GM18868 (cell line): ENCODE measurements around the gene GPLD1.
"Not testable (repeated sequence)": the region's sequence is repeated elsewhere in the genome, so short reads cannot be mapped to it uniquely, and the experiment has no call there.

ENCODE experiments used
- ATAC-seq: cut with Tn5 transposase; IDR thresholded peaks from one replicate; pipeline ENCODE4 v1.9.1; 2021; ENCODE audit warnings: mild to moderate bottlenecking, moderate library complexity; ENCODE audit not compliant: unreplicated experiment

The GPLD1 gene

DNA sequence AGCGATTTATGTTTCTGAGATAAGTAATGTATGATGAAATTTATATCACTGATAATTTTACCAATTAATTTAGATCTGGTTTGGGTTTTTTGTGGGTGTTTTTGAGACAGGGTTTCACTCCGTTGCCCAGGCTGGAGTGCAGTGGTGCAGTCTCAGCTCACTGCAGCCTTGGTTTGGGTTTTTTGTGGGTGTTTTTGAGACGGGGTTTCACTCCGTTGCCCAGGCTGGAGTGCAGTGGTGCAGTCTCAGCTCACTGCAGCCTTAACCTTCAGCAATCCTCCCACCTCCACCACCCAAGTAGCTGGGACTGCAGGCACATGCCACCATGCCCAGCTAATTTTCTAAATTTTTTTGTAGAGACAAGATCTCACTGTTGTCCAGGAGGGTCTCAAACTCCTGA, 73.6 kb downstream of the GPLD1 start:
- ATAC-seq = peak; percentile 96

DNA sequence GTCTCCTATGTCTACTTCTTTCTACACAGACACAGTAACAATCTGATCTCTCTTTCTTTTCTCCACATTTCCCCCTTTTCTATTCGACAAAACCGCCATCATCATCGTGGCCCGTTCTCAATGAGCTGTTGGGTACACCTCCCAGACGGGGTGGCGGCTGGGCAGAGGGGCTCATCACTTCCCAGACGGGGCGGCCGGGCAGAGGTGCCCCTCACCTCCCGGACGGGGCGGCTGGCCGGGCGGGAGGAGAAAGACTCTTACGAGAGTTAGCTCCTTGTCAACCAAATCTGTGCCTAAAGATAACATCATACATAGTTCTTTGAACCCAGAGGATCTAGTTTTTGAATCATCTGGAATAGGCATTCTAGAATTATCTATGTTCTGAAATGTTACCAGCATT, 74.8 kb downstream of the GPLD1 start:
- not testable (repeated sequence) for ATAC-seq

DNA sequence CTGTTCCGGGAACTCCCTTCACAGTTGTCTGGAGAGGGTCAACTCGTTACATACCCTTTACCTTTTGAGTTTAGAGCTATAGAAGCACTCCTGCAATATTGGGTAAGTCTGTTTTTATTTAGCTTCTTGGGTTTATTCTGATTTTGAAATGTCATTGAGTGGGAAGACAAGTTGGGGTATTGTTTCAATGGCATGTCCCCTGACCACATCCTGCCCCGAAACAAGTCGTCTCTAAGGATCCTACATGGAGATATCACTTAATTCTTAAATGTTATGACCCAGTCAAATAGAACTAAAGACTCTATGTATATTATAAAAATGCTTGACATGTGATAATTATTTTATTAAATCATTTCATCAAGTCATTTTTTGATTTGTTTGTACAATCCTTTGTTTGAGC, 77.1 kb downstream of the GPLD1 start:
- ATAC-seq = no peak

DNA sequence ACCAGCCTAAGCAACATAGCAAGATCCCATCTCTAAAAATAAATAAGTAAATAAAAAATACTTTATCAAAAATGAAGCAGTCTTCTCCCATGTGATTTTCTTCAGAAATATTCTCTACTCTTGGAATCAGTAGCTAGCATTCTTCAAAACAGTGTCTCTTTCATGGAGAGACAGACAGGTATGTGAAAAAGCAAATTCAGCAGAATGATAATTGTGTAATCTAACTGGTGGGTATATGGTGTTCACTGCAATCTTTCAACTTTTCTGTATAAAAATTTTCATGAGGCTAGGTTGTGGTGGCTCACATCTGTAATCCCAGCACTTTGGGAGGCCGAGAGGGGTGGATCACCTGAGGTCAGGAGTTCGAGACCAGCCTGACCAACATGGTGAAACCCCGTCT, 78.8 kb downstream of the GPLD1 start:
- ATAC-seq = no peak

DNA sequence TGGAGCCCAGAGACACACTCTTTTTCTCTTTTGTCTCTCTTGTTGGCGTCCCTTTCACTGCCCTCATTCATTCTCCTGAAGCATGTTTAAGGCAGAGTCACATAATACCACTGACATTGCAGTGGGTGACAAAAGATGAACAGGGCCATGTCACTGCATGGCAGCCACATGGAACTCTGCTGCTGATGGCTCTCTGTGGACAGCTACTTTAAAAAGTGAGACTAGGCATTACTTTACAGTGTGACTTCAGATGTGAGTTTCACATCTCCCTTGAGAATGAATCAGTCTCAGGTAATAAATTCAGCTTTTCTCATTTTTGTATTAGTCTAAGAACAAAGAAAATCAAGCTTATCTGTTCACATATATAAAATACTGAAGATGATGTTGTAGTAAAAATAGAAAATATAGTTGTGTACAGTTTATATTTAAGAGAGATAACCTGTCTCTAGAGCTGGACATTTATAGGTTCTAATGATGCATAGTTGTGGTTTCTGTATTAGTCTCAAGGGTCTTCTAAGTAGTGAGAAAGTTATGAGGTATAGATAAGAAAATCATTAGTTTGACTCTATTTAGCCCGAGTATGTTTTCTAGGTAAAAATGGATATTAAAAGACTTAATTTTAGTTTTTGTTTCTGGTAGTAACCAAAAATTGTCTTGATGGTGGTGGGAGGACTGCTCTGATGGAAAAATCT, 80.5 kb downstream of the GPLD1 start:
- ATAC-seq = peak; percentile 97

DNA sequence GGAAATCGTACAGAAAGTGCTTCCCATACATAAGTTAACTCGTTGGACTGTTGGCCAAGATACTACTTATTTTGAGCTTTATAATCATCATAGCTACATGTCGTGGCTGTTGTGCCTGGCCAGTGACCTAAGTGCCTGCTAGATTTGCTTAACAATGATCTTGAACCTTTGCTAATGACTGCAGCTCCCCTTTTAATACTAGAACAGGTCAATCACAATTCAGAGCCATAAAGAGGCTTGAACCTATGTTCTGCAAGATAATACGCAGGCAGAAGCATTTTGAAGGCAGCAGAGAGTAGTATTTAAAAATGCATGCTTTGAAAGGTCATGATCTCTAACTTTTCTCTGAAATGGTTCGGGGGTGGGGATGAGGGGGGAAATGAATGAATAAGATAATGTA, 84.1 kb downstream of the GPLD1 start:
- ATAC-seq = no peak

DNA sequence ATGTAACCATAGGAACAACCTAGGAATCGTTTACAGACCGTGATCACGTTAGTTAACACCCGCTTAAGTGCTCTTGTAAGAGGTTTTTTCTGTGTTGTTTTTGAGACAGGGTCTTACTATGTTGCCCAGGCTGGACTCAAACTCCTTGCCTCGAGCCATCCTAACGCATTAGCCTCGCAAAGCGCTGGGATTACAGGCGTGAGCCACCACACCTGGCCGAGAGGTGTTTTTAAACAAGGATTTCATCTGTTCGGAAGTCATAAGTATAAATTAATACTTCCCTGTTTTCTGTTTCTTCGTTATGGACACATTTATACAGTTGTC, 85.9 kb downstream of the GPLD1 start:
- no peak for ATAC-seq

DNA sequence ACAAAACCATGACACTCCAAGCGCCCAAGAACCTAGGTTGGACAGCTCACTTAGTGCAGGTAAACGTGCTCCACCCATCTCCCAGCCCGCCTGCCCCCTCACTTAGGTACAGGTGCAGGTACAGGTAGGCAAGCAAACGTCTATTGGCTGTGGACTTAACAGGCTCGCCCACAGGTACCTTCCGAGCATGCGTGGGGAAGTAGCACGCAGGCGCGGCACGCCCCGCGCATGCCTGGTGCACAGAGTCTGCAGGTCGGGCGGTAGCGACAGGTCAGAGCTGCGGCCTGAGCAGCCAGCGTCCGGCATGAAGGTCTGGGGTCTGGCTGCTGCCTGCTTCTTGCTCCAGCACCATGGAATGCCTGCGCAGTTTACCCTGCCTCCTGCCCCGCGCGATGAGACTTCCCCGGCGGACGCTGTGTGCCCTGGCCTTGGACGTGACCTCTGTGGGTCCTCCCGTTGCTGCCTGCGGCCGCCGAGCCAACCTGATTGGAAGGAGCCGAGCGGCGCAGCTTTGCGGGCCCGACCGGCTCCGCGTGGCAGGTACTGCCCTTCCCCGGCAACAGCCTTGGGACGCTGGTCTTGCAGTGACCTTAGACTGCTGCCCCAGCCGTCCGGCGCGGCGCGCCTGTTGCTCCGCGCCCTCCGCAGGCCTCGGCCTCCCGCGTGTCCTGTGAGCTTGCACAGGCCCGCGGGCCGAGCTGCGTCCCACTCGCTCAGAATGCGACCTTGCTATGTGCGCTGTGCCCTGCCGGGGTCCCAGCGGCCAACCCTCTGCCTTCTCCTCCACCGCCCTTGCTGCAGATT, 86.5 kb downstream of the GPLD1 start, which contains the start of gene MRS2:
MRS2 (plus strand) TSS at position 240 of the 804 bp plus-strand sequence; CDS start at position 351, 111 bp downstream.
- peak; percentile 97 for ATAC-seq

DNA sequence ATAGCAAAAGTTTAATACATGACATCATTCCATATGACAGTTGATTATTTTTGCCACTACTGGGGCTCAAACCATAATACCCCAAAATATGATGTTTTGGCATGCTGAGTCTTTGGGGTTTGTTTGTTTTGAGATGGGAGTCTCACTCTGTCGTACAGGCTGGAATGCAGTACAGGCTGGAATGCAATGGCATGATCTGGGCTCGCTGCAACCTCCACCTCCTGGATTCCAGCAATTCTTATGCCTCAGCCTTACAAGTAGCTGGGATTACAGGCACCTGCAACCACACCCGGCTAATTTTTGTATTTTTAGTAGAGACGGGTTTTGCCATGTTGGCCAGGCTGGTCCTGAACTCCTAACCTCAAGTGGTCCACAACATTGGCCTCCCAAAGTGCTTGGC, 87.9 kb downstream of the GPLD1 start:
- no peak for ATAC-seq

DNA sequence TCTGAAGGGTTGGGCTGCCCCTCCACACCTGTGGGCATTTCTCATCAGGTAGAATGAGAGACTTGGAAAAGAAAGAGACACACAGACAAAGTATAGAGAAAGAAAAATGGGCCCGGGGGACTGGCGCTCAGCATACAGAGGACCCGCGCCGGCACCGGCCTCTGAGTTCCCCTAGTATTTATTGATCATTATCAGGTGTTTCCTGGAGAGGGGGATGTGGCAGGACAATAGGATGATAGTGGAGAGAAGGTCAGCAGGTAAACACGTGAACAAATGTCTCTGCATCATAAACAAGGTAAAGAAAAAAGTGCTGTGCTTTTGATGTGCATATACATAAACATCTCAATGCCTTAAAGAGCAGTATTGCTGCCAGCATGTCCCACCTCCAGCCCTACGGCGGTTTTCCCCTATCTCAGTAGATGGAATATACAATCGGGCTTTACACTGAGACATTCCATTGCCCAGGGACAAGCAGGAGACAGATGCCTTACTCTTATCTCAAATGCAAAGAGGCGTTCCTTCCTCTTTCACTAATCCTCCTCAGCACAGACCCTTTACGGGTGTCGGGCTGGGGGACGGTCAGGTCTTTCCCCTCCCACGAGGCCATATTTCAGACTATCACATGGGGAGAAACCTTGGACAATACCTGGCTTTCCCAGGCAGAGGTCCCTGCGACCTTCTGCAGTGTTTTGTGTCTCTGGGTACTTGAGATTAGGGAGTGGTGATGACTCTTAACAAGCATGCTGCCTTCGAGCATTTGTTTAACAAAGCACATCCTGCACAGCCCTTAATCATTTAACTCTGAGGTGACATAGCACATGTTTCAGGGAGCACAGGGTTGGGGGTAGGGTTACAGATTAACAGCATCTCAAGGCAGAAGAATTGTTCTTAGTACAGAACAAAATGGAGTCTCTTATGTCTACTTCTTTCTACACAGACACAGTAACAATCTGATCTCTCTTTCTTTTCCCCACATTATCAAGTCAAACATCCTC, 89.0 kb downstream of the GPLD1 start:
- ATAC-seq = not testable (repeated sequence)

DNA sequence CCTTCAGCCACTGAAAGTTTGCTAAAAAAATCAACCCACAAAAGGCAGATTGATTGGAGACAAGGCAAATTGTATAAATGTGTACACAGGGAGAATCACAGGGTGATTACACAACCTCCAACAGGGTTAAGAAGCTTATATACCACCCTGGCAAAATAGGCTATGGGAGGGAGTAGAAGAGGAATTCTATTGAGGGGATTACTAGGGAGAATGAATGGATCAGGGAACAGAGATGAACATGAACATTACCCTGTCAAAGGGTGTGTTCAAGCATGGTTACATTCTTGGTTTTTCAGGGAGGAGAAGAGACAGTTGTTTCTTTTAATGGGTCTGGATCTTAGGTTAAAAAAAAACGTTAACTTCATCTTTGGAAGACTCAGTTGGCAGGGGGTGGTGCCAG, 91.7 kb downstream of the GPLD1 start:
- no peak for ATAC-seq

DNA sequence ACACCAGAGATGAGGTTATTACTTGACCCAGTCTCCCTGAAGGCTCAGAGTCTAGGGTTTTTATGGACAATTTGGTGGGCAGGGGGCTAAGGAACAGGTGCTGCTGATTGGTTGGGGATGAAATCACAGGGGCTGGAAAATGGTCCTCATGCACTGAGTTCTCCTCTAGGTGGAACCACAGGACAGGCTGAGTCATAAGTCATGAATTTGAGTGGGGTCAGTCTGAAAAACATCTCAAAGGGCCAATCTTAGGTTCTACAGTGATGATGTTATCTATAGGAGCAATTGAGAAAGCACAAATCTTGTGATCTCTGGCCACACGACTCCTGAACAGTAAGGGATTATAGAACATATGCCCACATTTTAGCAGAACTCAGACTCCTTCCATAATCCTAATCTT, 92.6 kb downstream of the GPLD1 start:
- ATAC-seq = no peak

DNA sequence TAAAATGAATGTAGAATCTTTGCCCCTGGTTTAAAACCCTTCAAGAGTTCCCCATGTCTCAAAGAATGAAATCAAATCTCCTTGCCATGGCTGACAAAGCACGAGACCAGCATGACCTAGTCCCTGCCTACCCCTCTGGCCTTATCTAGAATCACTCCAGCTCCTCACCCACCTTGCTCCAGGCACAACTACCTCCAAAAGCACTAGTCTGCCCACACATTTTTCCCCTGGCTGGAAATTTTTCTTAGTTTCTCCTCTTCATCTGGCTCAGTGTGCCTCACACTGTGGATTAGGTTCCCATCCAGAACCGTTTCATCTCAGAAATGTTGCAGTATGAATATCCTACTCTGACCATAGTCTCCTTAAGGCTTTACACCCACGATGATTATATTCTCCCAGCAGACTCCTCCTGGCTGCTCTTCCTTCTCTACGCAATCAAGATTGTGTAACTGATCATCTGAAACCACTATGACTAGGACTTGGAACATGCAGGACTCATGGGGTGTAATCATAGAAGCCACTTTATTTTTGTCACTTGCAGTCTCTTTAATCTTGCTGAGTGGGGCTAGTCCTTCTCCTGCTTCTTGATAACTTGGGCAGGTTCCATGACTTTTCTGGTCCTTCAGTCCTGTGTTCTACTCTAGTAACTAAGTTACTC, 94.5 kb downstream of the GPLD1 start:
- no peak for ATAC-seq

DNA sequence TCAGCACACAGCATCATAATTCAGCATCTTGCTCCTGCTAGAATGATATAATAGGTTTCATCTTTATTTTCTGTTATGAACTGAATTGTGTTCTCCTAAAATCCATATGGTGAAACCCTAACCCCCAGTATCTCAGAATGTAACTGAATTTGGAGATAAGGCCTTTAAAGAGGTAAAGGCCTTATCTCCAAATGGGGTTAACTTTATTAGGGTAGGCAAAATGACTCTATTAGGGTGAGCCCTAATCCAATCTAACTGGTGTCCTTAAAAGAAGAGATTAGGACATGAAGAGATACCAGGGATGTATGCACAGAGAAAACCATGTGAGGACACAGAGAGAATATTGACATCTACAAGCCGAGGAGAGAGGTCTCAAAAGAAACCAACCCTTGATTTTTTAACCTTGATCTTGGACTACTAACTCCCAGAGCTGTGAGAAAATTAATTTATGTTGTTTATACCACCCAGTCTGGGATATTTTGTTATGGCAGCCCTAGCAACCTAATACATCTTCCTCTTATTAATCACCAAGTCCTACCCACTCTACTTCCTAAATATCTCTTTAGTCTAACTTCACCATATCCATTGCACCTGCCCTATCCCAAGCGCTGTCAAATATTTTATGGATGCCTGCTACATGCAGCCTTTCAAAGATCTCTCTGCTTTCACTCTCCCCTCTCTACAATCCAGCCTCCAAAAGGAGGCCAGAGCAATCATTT, 95.2 kb downstream of the GPLD1 start:
- ATAC-seq = no peak

DNA sequence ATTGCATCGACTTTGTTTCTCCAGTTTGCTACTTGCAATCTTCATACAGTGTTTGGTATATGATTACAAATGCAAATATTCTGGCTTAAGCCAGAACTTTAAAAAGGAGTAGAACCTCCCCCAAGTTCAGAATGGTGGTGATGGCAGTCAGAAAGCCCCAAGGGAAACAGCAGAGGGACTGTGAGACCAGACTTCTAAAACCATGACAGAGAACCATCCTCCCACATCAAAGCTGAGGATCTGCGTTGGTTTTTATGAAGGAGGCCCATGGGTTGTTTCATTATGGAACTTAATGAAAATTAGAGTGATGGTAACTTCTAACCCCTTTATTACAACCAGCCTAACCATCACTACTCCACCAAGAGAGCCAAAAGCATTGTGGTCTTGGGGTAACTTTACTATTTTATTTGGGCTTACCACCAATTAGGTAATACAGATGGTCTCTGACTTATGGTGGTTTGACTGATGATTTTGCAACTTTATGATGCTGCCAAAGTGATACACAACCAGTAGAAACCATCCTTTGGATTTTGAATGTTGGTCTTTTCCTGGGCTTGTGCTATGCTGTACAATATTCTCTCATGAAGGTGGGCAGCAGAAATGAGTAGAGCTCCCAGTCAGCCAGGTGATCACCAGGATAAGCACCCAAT, 97.5 kb downstream of the GPLD1 start:
- ATAC-seq = peak; percentile 97

DNA sequence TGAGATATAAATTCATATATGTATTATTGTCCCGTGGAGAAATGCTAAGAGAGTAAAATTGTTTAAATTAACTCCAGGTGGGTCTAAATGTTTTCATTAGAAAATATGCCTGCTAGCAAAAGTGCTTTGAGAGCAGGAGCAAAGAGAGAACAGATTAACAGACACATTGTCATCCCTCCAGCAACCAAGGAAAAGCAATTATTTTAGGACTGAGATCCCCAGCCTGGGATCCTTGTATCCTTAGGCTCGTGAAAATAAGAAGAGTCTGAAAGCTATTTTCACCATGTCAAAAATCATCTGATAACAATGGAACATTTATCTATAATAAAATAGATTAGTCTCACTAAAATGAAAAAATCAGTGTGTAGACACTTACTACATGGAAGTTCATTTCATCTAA, 98.2 kb downstream of the GPLD1 start:
- ATAC-seq = no peak

DNA sequence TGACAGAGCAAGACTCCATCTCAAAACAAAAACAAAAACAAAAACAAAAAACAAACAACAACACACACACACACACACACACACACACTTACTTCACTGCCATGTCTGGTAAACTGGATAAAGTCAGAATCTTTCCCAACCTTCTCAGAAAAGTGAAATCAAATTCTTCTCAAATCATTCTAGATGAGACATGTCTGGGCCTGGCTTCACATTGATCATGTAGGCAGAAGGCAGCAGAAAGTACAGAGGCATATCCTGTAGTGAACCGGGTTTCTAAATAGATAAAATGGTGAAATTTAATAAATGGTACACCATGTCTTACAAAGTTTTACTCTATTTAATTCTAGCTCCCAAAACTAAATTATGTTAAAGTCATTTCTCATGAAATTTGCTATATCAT, 101.6 kb downstream of the GPLD1 start:
- ATAC-seq = no peak

DNA sequence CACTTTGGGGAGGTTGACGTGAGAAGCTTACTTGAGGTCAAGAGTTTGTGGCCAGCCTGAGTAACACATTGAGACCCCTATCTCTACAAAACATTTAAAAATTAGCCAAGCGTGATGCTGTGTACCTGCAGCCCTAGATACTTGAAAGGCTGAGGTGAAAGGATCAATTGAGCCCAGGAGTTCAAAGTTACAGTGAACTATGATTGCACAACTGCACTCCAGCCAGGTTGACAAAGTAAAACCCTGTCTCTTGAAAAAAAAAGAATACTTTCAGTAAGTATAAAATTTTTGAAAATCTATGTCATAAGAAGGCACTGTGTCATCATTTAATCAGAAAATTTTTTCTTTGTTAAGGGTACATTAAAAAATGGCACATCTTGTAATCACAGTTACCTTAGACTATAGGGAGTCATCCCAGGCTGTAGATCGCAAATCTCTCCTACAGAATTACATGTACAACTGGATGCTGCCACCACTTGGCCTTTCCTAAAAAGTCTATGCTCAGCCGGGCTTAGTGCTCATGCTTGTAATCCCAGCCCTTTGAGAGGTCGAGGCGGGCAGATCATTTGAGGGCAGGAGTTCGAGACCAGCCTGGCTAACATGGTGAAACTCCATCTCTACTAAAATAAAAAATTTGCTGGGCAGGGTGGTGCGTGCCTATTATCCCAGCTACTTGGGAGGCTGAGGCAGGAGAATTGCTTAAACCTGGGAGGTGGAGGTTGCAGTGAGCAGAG, 103.7 kb downstream of the GPLD1 start:
- peak; percentile 64 for ATAC-seq
